Measurements from ENCODE around the gene TAS2R20. TPM values are rescaled to one million over a fixed set of nuclear protein-coding genes. Genes with fewer than 3 reads are reported as not detected.

The TAS2R20 gene
- total RNA-seq, 1 experiment from 2014 or later: 0.62 TPM

GRCh38 chr12:10960211-10960610 is 37.9 kb downstream of the TAS2R20 start:
- DNase-seq (ENCODE audit: low spot score): no peak

- no peak for DNase-seq (ENCODE audit: low spot score)
Measured at GRCh38 chr12:10959804-10960203, 38.3 kb downstream of the TAS2R20 start.

- no peak for DNase-seq (ENCODE audit: low spot score)
Measured at GRCh38 chr12:10957741-10958140, 40.4 kb downstream of the TAS2R20 start.

- no peak for DNase-seq (ENCODE audit: low spot score)
Measured at GRCh38 chr12:10956085-10956484, 42.0 kb downstream of the TAS2R20 start.

GRCh38 chr12:10952645-10953044 is 45.5 kb downstream of the TAS2R20 start:
- DNase-seq (ENCODE audit: low spot score): no peak

Other genes starting within 250 kb of the TAS2R20 start
- not detected in 2 replicates for gene TAS2R7, start 195.7 kb downstream of the TAS2R20 start, total RNA-seq (2014; rRNA removed; shearing (Covaris generic))
- not detected in 2 replicates for gene TAS2R8, start 191.0 kb downstream of the TAS2R20 start, total RNA-seq (2014; rRNA removed; shearing (Covaris generic))
- gene TAS2R9, start 188.1 kb downstream of the TAS2R20 start, total RNA-seq (2014; rRNA removed; shearing (Covaris generic)): not detected in 2 replicates
- gene TAS2R10, start 171.9 kb downstream of the TAS2R20 start, total RNA-seq (2014; rRNA removed; shearing (Covaris generic)): 0.08 TPM in 1 of 2 replicates, not detected in the other
- gene PRR4, start 148.8 kb downstream of the TAS2R20 start, total RNA-seq (2014; rRNA removed; shearing (Covaris generic)): 0.87 and 3.6 TPM in 2 replicates
- gene PRH1, start 114.0 kb downstream of the TAS2R20 start, total RNA-seq (2014; rRNA removed; shearing (Covaris generic)): 7.4 and 9.9 TPM in 2 replicates
- gene TAS2R13, start 88.7 kb downstream of the TAS2R20 start, total RNA-seq (2014; rRNA removed; shearing (Covaris generic)): 0.08 and 0.17 TPM in 2 replicates
- not detected in 2 replicates for gene PRH2, start 69.1 kb downstream of the TAS2R20 start, total RNA-seq (2014; rRNA removed; shearing (Covaris generic))
- 1.6 and 3.3 TPM in 2 replicates for gene TAS2R14, start 59.0 kb downstream of the TAS2R20 start, total RNA-seq (2014; rRNA removed; shearing (Covaris generic))
- not detected in 2 replicates for gene TAS2R50, start 11.4 kb downstream of the TAS2R20 start, total RNA-seq (2014; rRNA removed; shearing (Covaris generic))
- gene TAS2R19, start 24.3 kb upstream of the TAS2R20 start, total RNA-seq (2014; rRNA removed; shearing (Covaris generic)): 0.21 TPM in 1 of 2 replicates, not detected in the other
- gene TAS2R31, start 33.1 kb upstream of the TAS2R20 start, total RNA-seq (2014; rRNA removed; shearing (Covaris generic)): 1.4 TPM in 1 of 2 replicates, not detected in the other
- 0.23 TPM in 1 of 2 replicates, not detected in the other for gene TAS2R46, start 64.0 kb upstream of the TAS2R20 start, total RNA-seq (2014; rRNA removed; shearing (Covaris generic))
- not detected in 2 replicates for gene TAS2R43, start 94.0 kb upstream of the TAS2R20 start, total RNA-seq (2014; rRNA removed; shearing (Covaris generic))
- gene TAS2R30, start 136.3 kb upstream of the TAS2R20 start, total RNA-seq (2014; rRNA removed; shearing (Covaris generic)): 0.10 TPM in 1 of 2 replicates, not detected in the other
- 8.4 and 10.1 TPM in 2 replicates for gene SMIM10L1, start 172.9 kb upstream of the TAS2R20 start, total RNA-seq (2014; rRNA removed; shearing (Covaris generic))
- gene TAS2R42, start 188.6 kb upstream of the TAS2R20 start, total RNA-seq (2014; rRNA removed; shearing (Covaris generic)): not detected in 2 replicates

All from H4 (cell line).